ENCODE results near the gene JPH3.

JPH3 gene

DNA sequence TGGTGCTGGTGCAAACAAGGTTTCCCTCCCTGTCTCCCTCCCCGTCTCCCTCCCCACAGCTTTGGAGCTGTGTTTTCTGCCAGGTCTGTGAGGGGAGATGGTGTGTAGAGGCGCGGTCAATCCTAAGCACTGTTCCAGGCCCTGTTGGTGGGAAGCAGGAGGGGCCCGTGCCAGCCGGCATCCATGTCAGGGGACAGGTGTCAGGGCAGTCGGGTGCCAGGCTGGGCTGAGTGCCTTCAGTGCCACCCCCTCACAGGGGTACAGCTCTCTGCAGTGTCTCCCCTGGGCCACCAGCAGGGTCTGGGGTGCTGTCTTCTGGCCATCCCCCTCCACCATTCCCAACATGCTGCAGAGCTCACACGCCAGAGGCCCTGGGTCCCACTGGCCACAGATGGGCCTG, 89.9 kb downstream of the JPH3 start:
- H3K27me3 ChIP-seq (ENCODE audit: insufficient read depth, low read length): no peaks in the 10 kb centered on the region
- H3K27ac ChIP-seq (ENCODE audit: low read depth, low read length): no peak overlapping the region
- H3K36me3 ChIP-seq (ENCODE audit: insufficient read depth, low read length): peaks cover 30% of the 10 kb centered on the region
- no peak overlapping the region for H3K9ac ChIP-seq (ENCODE audit: low read depth, low read length)
- H3K9me3 ChIP-seq (ENCODE audit: insufficient read depth, low read depth, low read length): no peaks in the 10 kb centered on the region
- WGBS: 90% methylated on average over 6 of the region's 7 CpGs
- H3K4me1 ChIP-seq (ENCODE audit: insufficient read depth, low read length): no peaks in the 10 kb centered on the region
- H3K4me3 ChIP-seq (ENCODE audit: low read length): no peak overlapping the region

DNA sequence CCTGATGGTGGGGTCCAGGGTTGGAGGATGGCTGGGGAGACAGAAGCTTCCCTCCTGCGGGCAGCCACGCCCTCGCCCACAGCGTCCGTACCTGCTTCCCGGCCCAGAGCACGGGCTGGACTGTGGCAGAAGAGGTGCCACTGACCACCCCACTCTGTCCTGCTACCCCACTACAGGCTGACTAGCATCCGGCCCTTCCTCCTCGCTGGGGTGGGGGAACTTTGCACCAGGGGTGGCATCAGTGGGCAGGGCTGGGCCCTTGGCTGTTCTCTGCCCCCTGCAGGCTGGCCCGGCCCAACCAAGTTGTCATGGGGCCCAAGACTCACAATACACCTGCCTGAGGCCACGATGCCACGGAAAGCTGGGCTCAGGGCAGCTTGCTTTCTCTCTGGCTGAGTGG, 90.4 kb downstream of the JPH3 start:
- Histone ChIP-seq H3K4me1 (ENCODE audit: insufficient read depth, low read length) (no peaks in the 10 kb centered on the region), H3K4me3 (ENCODE audit: low read length) (no peak overlapping the region), H3K36me3 (ENCODE audit: insufficient read depth, low read length) (peaks cover 35% of the 10 kb centered on the region), H3K27me3 (ENCODE audit: insufficient read depth, low read length) (no peaks in the 10 kb centered on the region), H3K9ac (ENCODE audit: low read depth, low read length) (no peak overlapping the region), H3K27ac (ENCODE audit: low read depth, low read length) (no peak overlapping the region), H3K9me3 (ENCODE audit: insufficient read depth, low read depth, low read length) (no peaks in the 10 kb centered on the region)
- WGBS: 92% methylated on average over 12 of the region's 12 CpGs

DNA sequence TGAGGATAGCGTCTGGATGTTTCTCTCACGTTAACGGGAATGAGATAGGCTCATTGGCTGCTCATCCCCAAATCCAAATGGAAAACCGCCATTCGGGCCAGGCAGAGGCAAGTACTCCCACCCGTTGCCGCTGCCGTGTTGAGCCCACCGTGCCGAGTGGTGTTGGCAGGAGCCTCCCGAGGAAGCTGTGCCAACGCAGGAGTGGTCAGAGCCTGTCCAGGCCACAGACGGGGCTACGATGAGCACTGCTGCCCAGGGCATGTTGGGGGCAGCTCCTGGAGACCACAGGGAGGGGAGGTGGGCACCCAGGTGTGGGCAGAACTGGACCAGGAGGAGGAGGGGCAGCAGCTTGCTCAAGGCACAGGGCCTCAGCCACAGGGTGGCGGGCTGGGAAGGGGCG, 91.5 kb downstream of the JPH3 start:
- WGBS: 95% methylated on average over 16 of the region's 16 CpGs
- peaks cover 45% of the 10 kb centered on the region for H3K36me3 ChIP-seq (ENCODE audit: insufficient read depth, low read length)
- H3K27me3 ChIP-seq (ENCODE audit: insufficient read depth, low read length): no peaks in the 10 kb centered on the region
- H3K4me3 ChIP-seq (ENCODE audit: low read length): no peak overlapping the region
- no peak overlapping the region for H3K9ac ChIP-seq (ENCODE audit: low read depth, low read length)
- no peaks in the 10 kb centered on the region for H3K4me1 ChIP-seq (ENCODE audit: insufficient read depth, low read length)
- no peaks in the 10 kb centered on the region for H3K9me3 ChIP-seq (ENCODE audit: insufficient read depth, low read depth, low read length)
- H3K27ac ChIP-seq (ENCODE audit: low read depth, low read length): no peak overlapping the region

DNA sequence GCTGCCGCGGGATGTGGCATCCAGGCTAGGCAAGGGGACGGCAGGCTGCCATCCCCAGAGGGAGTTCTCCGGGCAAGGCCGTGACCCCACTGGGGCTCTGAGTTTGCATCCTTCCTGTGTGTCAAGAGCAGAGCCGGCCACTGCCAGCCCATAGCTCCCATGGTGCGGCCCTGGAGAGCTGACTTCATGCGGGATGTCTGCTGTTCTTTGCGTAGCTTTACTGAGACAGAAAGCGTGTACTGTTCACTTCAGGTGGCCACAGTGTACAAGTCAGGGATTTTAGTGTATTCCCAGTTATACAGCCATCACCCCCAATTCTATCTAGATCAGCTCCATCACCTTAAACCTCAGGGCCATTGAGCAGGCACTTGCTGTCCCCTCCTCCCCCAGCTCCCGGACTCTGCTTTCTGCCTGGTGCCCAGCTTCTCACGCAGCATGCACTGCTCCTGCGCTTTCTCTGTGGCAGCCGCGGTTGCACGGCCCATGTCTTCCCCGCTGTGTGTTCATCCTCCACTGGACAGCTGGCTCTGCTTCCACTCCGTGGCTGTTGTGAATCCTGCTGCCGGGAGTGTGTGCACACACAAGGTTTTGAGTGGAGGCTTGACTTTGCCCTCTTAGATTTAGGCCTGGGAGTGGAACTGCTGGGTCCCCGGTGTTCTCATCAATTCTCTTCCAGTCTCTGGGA, 92.3 kb downstream of the JPH3 start:
- Histone ChIP-seq H3K4me3 (ENCODE audit: low read length) (no peak overlapping the region), H3K9ac (ENCODE audit: low read depth, low read length) (no peak overlapping the region), H3K4me1 (ENCODE audit: insufficient read depth, low read length) (no peaks in the 10 kb centered on the region), H3K27ac (ENCODE audit: low read depth, low read length) (no peak overlapping the region), H3K9me3 (ENCODE audit: insufficient read depth, low read depth, low read length) (no peaks in the 10 kb centered on the region), H3K36me3 (ENCODE audit: insufficient read depth, low read length) (peaks cover 49% of the 10 kb centered on the region), H3K27me3 (ENCODE audit: insufficient read depth, low read length) (no peaks in the 10 kb centered on the region)
- WGBS: 96% methylated on average over 20 of the region's 20 CpGs

DNA sequence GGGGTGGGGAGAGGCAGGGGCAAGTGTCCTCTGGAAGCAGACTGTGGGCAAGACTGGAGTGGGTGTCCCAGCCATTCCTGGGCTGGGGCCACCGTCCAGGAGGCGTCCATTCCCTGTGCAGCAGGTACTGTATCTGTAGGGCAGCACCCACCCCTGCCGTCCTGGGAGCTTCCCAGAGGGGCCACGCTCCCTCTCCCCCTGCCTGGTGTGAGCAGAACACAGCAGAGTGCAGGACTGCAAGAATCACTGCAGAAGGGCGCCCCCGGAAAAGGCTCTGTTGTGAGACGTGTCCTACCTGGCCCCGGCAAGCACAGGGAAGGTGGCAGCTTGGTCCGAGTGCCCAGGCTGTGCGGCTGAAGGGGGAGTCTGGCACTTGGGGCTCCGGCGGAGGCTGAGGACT, 93.2 kb downstream of the JPH3 start:
- Histone ChIP-seq H3K27me3 (ENCODE audit: insufficient read depth, low read length) (no peaks in the 10 kb centered on the region), H3K36me3 (ENCODE audit: insufficient read depth, low read length) (peaks cover 55% of the 10 kb centered on the region), H3K9me3 (ENCODE audit: insufficient read depth, low read depth, low read length) (no peaks in the 10 kb centered on the region), H3K9ac (ENCODE audit: low read depth, low read length) (no peak overlapping the region), H3K4me3 (ENCODE audit: low read length) (no peak overlapping the region), H3K27ac (ENCODE audit: low read depth, low read length) (no peak overlapping the region), H3K4me1 (ENCODE audit: insufficient read depth, low read length) (no peaks in the 10 kb centered on the region)
- 92% methylated on average over 12 of the region's 12 CpGs for WGBS

DNA sequence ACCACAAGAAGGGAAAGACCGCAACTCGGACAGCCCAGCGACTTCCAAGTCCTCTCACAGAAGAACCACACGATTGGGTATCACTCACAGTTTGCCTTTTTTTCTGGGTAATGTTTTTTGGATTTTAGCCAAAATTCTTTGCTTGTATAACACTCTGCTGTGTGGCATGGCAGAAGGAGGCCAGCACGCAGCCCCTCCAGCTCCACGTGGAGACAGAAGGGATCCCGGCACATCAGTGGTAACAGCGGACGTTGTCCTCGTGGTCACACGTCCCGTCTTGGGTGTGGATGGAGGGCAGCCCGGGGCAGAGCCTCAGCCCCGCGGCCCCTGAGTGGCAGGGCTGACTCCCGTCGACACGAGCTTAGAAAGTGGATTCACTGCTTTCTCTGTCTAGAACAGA, 94.4 kb downstream of the JPH3 start:
- no peak overlapping the region for H3K27ac ChIP-seq (ENCODE audit: low read depth, low read length)
- H3K9me3 ChIP-seq (ENCODE audit: insufficient read depth, low read depth, low read length): no peaks in the 10 kb centered on the region
- H3K36me3 ChIP-seq (ENCODE audit: insufficient read depth, low read length): peaks cover 65% of the 10 kb centered on the region
- no peaks in the 10 kb centered on the region for H3K4me1 ChIP-seq (ENCODE audit: insufficient read depth, low read length)
- H3K27me3 ChIP-seq (ENCODE audit: insufficient read depth, low read length): no peaks in the 10 kb centered on the region
- 96% methylated on average over 18 of the region's 18 CpGs for WGBS
- H3K4me3 ChIP-seq (ENCODE audit: low read length): no peak overlapping the region
- no peak overlapping the region for H3K9ac ChIP-seq (ENCODE audit: low read depth, low read length)

DNA sequence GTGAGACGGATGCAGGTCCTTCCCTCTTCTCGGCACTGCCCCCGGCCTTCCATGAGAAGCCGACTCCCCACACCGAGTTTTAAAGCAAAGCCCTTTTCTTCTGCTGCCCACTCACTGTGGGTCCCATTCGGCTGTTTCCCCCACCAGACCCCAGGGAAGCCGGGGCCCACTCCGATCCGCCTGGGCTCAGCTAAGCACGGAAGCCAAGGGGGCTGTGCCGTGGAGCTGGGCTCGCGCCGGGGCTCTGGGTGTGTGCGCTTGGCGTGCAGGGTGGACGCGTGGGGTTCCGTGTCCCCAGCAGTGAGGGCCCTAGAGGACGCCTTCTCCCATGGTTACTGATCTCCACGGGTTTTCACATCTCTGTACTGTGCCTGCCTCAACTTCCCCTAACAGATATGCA, 94.9 kb downstream of the JPH3 start:
- Histone ChIP-seq H3K9me3 (ENCODE audit: insufficient read depth, low read depth, low read length) (no peaks in the 10 kb centered on the region), H3K27me3 (ENCODE audit: insufficient read depth, low read length) (no peaks in the 10 kb centered on the region), H3K9ac (ENCODE audit: low read depth, low read length) (no peak overlapping the region), H3K36me3 (ENCODE audit: insufficient read depth, low read length) (peaks cover 70% of the 10 kb centered on the region), H3K27ac (ENCODE audit: low read depth, low read length) (no peak overlapping the region), H3K4me3 (ENCODE audit: low read length) (no peak overlapping the region), H3K4me1 (ENCODE audit: insufficient read depth, low read length) (no peaks in the 10 kb centered on the region)
- 95% methylated on average over 21 of the region's 21 CpGs for WGBS

DNA sequence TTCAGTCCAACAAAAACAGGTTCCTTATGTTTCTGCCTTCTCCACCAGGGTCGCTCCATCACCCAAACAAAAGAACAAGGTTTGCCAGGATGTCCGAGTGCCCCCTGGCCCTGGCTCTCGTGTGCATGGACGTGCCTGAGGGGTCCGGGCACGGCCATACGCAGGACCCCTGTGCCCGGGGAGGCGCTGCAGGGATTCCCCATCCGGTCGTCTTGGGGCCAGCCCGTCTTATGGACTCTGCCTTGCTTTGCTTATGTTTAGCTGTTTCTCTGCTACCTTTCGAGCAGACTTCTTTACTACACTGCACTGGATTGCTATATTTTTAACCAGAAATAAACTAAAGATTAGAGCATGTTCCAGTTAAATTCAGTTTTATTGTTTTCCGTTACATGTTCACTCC, 95.5 kb downstream of the JPH3 start:
- Histone ChIP-seq H3K36me3 (ENCODE audit: insufficient read depth, low read length) (peaks cover 75% of the 10 kb centered on the region), H3K9me3 (ENCODE audit: insufficient read depth, low read depth, low read length) (no peaks in the 10 kb centered on the region), H3K4me3 (ENCODE audit: low read length) (no peak overlapping the region), H3K27ac (ENCODE audit: low read depth, low read length) (no peak overlapping the region), H3K9ac (ENCODE audit: low read depth, low read length) (no peak overlapping the region), H3K4me1 (ENCODE audit: insufficient read depth, low read length) (no peaks in the 10 kb centered on the region), H3K27me3 (ENCODE audit: insufficient read depth, low read length) (no peaks in the 10 kb centered on the region)
- 94% methylated on average over 14 of the region's 14 CpGs for WGBS

DNA sequence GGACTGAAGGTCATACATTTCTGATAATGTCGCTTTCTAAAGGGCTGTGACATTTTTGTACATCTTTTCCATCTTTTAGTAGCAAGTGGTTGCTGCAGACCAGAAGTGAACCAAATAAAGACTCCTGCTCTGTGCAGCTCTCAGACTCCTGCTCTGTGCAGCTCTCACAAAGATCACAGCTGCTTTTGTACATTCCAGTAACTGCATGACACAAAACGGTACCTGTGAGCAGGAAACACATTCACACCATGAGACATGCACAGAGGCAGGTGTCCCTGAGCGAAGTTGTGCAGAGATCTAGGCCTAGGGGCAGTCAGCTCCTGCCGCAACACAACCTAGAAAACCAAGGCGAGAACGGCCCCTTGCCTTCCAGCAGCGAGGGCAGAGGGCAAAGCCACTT, 95.9 kb downstream of the JPH3 start:
- H3K4me1 ChIP-seq (ENCODE audit: insufficient read depth, low read length): no peaks in the 10 kb centered on the region
- no peaks in the 10 kb centered on the region for H3K9me3 ChIP-seq (ENCODE audit: insufficient read depth, low read depth, low read length)
- 96% methylated on average over 7 of the region's 7 CpGs for WGBS
- H3K4me3 ChIP-seq (ENCODE audit: low read length): no peak overlapping the region
- no peaks in the 10 kb centered on the region for H3K27me3 ChIP-seq (ENCODE audit: insufficient read depth, low read length)
- H3K36me3 ChIP-seq (ENCODE audit: insufficient read depth, low read length): peaks cover 79% of the 10 kb centered on the region
- no peak overlapping the region for H3K27ac ChIP-seq (ENCODE audit: low read depth, low read length)
- H3K9ac ChIP-seq (ENCODE audit: low read depth, low read length): no peak overlapping the region

DNA sequence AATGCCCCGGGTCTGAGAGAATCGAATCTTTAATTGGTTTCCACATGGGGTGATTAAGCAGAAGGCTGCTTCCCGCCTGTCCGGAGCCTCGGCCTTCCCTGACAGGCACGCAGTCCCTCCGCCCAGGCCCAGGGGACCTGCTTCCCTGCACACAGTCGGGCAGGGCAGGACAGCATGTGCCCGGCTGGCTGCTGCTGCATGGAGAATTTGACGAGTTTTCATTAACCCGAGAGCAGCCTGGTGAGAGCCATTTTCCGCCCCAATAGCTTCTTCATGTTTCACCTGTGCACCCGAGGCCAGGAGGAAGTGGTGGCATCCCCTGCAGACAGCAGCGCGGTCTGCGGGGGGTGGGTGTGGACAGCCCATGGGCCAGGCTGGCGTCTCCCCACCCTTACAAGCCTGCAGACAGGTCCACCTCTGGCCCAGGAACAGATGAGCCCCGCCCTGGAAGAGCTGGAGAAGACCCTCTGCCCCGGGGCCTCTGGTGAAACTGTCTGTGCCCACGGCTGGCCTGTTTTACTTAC, 96.4 kb downstream of the JPH3 start:
- H3K27ac ChIP-seq (ENCODE audit: low read depth, low read length): no peak overlapping the region
- no peak overlapping the region for H3K4me3 ChIP-seq (ENCODE audit: low read length)
- H3K27me3 ChIP-seq (ENCODE audit: insufficient read depth, low read length): no peaks in the 10 kb centered on the region
- H3K4me1 ChIP-seq (ENCODE audit: insufficient read depth, low read length): no peaks in the 10 kb centered on the region
- no peaks in the 10 kb centered on the region for H3K9me3 ChIP-seq (ENCODE audit: insufficient read depth, low read depth, low read length)
- peaks cover 84% of the 10 kb centered on the region for H3K36me3 ChIP-seq (ENCODE audit: insufficient read depth, low read length)
- WGBS: 94% methylated on average over 20 of the region's 20 CpGs
- no peak overlapping the region for H3K9ac ChIP-seq (ENCODE audit: low read depth, low read length)

DNA sequence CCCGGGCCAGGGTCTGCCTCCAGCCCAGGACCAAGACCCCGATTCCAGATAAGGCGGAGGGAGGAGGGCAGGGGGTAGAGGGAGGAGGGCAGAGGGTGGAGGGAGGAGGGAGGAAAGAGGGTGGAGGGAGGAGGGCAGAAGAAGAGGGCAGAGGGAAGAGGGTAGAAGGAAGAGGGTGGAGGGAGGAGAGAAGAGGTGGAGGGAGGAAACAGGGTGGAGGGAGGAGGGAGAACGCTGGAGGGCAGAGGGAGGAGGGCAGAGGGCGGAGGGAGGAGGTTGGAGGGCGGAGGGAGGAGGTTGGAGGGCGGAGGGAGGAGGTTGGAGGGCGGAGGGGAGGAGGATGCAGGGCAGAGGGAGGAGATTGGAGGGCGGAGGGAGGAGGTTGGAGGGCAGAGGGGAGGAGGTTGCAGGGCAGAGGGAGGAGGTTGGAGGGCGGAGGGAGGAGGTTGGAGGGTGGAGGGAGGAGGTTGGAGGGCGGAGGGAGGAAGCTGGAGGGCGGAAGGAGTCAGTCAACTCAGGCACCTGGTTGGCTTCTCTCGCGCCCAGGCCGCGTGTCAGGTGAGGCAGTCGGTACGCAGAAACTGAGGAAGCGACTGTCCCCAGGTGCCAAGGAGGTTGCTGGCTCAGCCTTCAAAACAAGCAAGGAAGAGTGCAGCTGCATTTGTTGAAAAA, 98.2 kb downstream of the JPH3 start:
- Histone ChIP-seq H3K4me1 (ENCODE audit: insufficient read depth, low read length) (0 out of 2 replicates have a peak, but pooled peaks cover 3% of the 10 kb centered on the region), H3K9me3 (ENCODE audit: insufficient read depth, low read depth, low read length) (no peaks in the 10 kb centered on the region), H3K27me3 (ENCODE audit: insufficient read depth, low read length) (no peaks in the 10 kb centered on the region), H3K27ac (ENCODE audit: low read depth, low read length) (no peak overlapping the region), H3K9ac (ENCODE audit: low read depth, low read length) (no peak overlapping the region), H3K36me3 (ENCODE audit: insufficient read depth, low read length) (peaks cover 79% of the 10 kb centered on the region), H3K4me3 (ENCODE audit: low read length) (no peak overlapping the region)
- WGBS: 94% methylated on average over 19 of the region's 19 CpGs
